Omental fat pad (tissue), 4 donors: ENCODE results near the gene PTBP2. TPM values are rescaled to one million over a fixed set of nuclear protein-coding genes. Genes with fewer than 3 reads are reported as not detected.

Experiments
- ATAC-seq: fragments of 150-250 bp; one replicate; pipeline ENCODE4 v1.9.1; 2016; ENCODE audit warnings: mild to moderate bottlenecking, moderate library complexity; ENCODE audit not compliant: low FRiP score
- DNase-seq: peaks from one replicate; pipeline ENCODE4 v3.0.0-alpha.2; 2019; ENCODE audit warnings: low spot score
- total RNA-seq, 4 donors: library from RNA; depleted of rRNA; stranded (reverse); fragments of >200 nt; gene quantifications; one replicate each; pipeline ENCODE4 v1.1.0, GENCODE V29; 2016
- TF ChIP-seq, protein P1 (sequence below), 3 donors: fragments of 450-650 bp; IDR thresholded peaks; one replicate each; pipeline ENCODE4 v1.5.1; 2016 to 2017; ENCODE audit warnings: antibody characterized with exemption in 3 of 3, mild to moderate bottlenecking in 3 of 3, moderate library complexity in 2 of 3

The PTBP2 gene, protein sequence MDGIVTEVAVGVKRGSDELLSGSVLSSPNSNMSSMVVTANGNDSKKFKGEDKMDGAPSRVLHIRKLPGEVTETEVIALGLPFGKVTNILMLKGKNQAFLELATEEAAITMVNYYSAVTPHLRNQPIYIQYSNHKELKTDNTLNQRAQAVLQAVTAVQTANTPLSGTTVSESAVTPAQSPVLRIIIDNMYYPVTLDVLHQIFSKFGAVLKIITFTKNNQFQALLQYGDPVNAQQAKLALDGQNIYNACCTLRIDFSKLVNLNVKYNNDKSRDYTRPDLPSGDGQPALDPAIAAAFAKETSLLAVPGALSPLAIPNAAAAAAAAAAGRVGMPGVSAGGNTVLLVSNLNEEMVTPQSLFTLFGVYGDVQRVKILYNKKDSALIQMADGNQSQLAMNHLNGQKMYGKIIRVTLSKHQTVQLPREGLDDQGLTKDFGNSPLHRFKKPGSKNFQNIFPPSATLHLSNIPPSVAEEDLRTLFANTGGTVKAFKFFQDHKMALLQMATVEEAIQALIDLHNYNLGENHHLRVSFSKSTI
- total RNA-seq, result 100 to 1,000 TPM in 1 of 4 donors, 10 to 100 TPM in 3; 23.3 to 102 (median 38.9) TPM

DNA sequence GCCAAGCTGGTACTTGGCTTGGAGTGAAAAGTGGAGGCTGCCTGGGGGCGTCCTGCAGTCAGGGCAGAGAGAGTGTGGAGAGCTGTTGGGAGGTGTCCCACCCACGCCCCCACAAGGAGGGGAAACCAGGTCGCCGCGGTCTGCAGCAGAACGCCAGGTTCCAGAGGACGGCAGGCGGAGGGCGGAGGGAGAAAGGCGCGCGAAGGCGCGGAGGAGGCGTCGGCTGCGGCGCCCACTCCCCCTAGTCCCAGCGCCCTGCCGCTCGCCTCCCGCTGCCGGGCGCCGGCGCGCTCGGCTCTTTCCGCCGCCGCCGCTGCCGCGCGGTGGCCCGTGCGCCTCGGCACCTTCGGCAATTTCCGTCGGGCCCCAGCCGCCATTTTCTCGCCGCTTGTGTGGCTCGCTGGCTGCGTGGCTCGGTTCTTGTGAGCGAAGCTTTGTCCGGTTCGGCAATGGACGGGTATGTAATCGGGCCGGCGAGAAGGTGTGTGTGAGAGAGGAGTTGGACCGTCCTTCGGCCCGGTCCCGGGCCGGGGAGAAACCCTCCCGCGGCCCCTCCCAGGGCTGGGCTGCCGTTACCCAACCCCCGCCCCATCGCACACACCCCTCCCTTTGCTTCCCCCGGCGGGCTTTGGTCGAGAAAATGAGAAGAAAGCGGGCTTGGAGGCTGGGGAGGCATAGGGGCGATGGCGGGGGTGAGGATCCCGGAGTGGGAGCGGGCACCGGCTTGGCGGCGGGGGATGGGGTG is at the start of gene PTBP2:
Gene PTBP2 (plus strand): TSS at position 369 of the 745 bp plus-strand sequence. CDS start 81 bp downstream, at position 450.
- ATAC-seq (peak; percentile 96), DNase-seq (peak; percentile 57)
- TF ChIP-seq, protein P1, sequence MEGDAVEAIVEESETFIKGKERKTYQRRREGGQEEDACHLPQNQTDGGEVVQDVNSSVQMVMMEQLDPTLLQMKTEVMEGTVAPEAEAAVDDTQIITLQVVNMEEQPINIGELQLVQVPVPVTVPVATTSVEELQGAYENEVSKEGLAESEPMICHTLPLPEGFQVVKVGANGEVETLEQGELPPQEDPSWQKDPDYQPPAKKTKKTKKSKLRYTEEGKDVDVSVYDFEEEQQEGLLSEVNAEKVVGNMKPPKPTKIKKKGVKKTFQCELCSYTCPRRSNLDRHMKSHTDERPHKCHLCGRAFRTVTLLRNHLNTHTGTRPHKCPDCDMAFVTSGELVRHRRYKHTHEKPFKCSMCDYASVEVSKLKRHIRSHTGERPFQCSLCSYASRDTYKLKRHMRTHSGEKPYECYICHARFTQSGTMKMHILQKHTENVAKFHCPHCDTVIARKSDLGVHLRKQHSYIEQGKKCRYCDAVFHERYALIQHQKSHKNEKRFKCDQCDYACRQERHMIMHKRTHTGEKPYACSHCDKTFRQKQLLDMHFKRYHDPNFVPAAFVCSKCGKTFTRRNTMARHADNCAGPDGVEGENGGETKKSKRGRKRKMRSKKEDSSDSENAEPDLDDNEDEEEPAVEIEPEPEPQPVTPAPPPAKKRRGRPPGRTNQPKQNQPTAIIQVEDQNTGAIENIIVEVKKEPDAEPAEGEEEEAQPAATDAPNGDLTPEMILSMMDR (IDR thresholded peaks at IDR 0.05), result no peak

GRCh38 chr1:96674915-96675314 is 46.7 kb upstream of the PTBP2 start:
- DNase-seq (no peak), ATAC-seq (no peak)
- TF ChIP-seq, protein P1 (IDR thresholded peaks at IDR 0.05), result no peak

DNA sequence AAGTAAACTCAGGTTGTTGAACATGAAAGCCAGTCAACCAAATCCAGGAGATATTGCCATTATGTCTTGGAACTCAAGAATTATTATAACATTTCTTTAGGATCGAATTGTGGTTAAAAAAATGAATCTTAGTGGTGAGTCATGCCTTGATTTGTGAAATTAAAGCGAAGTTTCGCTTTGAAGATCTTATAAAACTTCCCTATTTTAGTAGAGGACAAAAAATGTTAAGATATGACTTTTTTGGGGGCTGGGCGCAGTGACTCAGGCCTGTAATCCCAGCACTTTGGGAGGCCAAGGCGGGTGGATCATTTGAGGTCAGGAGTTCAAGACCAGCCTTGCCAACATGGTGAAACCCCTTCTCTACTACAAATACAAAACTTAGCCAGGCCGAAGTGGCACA is 39.5 kb upstream of the PTBP2 start:
- ATAC-seq (no peak), DNase-seq (no peak)
- TF ChIP-seq, protein P1 (IDR thresholded peaks at IDR 0.05), result no peak

DNA sequence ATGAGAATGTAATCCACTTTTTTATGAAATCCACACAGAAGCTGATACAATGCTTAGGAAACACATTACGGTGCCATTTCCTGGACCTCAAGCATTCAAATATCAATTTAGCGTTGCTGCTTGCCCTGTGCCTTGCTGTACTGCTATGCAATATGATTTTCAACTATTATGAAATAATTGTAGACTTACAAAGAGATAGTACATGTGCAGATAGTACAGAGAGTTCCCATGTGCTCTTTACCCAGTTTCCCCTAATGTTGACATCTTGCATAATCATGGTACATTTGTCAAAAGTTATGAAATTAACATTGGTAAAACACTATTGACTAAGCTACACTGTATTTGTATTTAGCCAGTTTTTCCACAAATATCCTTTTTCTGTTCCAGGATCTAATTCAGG is 37.7 kb upstream of the PTBP2 start:
- no peak for DNase-seq
- TF ChIP-seq, protein P1 (IDR thresholded peaks at IDR 0.05), result no peak
- peak; percentile 48 for ATAC-seq

DNA sequence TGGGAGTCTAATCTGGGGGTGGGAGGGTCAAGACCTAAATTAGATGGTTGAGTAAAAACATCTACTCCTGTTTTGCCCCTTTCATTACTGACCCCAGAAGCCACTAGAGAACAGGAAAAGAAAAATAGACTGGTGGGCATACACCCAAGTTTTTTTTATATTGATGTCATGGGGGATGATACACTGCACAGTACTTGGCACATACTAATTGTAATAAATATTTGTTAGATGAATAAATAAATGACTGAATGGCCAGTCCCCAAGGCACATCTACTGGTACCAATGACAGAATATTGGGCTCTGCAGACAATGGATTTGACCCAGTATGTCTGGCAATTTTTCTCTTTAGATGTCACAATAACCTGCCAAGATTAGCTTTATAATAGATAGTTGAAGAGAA is 36.8 kb upstream of the PTBP2 start:
- DNase-seq (no peak), ATAC-seq (no peak)
- TF ChIP-seq, protein P1 (IDR thresholded peaks at IDR 0.05), result no peak

- DNase-seq (no peak), ATAC-seq (no peak)
- TF ChIP-seq, protein P1 (IDR thresholded peaks at IDR 0.05), result no peak
Measured at GRCh38 chr1:96688767-96689166, 32.8 kb upstream of the PTBP2 start.
